Measurements from ENCODE around the gene YIPF1.
"Not testable (repeated sequence)": the region's sequence is repeated elsewhere in the genome, so short reads cannot be mapped to it uniquely, and the experiment has no call there.

Gene YIPF1

GRCh38 chr1:53837924-53838653 lies 51.5 kb downstream of the YIPF1 start, which contains the start of gene NDC1:
TSS of gene NDC1 (minus strand) at chr1:53838296. CDS start at chr1:53838261, 35 bp downstream.
- DNase-seq (ENCODE audit: low read depth): peak; percentile 88

DNA sequence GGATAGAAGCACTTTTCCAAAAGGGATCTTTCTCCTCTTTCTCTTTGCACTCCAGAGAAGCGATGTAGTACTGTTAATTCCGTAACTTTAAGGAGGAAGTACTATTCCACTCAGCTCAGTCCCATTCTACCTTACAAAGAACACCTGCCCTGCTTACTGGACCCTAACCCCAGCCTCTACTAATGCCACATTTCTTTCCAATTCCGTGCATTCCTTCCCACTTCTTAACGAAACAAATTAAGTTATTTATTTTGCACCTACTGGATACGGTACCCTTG lies 52.0 kb downstream of the YIPF1 start:
- DNase-seq (ENCODE audit: low read depth): peak; percentile 8

- DNase-seq (ENCODE audit: low read depth): peak; percentile 24
Observed at GRCh38 chr1:53835491-53835890, 54.1 kb downstream of the YIPF1 start.

DNA sequence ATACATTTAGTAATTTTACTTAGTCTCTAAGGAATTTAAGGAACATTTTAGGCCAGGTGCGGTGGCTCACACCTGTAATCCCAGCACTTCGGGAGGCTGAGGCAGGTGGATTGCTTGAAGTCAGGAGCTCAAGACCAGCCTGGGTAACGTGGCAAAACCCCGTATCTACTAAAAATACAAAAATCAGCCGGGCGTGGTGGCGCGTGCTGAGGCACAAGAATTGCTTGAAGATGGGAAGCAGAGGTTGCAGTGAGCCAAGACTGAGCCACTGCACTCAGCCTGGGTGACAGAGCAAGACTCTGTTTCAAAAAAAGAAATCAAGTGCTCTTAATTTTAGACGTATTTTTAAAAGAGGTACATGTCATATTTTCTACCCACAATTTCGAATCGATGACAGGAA lies 54.8 kb downstream of the YIPF1 start:
- DNase-seq (ENCODE audit: low read depth): no peak

DNA sequence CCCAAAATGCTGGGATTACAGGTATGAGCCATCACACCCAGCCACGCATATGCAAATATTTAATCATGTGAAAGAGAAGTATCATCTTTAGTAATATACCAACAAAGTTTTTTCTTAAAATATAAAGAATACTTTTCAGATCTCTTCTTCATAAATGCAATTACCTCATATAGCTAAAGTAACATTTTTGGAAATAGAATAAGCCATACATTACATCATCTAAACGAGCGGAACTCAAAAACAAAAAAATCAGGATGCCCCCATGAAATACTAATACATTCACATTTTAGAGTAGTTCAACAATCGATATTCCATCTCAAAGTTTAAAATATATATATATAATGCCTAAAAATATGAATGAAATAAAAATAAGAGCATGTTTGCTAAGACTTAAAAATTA lies 56.2 kb downstream of the YIPF1 start:
- no peak for DNase-seq (ENCODE audit: low read depth)

- DNase-seq (ENCODE audit: low read depth): no peak
Observed at GRCh38 chr1:53826367-53826766, 63.2 kb downstream of the YIPF1 start.

DNA sequence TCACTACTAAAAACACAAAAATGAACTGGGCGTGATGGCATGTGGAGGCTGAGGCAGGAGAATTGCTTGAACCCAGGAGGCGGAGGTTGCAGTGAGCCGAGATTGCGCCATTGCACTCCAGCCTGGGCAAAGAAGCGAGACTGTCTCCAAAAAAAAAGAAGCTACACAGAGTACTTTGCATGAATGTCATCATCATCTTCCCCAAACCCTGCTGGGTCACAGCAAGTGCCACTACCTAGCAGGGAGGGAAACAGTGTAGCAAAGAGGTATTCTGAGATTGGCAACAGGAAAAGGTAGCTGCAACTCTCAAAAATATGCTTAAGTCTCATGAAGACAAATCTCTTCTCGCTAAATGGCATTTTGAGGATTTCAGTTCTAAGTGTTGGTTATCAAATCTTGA lies 64.3 kb downstream of the YIPF1 start:
- DNase-seq (ENCODE audit: low read depth): no peak

GRCh38 chr1:53822931-53823330 lies 66.7 kb downstream of the YIPF1 start:
- DNase-seq (ENCODE audit: low read depth): no peak

DNA sequence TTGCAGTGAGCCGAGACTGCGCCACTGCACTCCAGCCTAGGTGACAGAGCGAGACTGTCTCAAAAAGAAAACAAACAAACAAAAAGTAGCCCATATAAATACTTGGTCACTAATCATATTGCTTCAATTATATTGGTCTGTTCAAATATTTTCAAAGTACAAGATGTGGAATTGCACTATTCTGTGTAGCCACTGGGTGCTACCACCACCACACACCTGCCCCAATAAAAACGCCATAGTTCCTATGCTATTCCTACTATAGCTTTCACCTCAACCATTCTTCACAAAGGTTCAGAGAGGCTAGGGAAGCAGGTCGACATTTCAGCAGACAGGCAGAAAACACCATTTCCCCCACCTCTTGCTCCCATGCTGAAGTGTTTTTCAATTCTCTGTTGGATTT lies 68.2 kb downstream of the YIPF1 start:
- DNase-seq (ENCODE audit: low read depth): no peak

GRCh38 chr1:53819387-53819786 lies 70.2 kb downstream of the YIPF1 start:
- DNase-seq (ENCODE audit: low read depth): no peak

DNA sequence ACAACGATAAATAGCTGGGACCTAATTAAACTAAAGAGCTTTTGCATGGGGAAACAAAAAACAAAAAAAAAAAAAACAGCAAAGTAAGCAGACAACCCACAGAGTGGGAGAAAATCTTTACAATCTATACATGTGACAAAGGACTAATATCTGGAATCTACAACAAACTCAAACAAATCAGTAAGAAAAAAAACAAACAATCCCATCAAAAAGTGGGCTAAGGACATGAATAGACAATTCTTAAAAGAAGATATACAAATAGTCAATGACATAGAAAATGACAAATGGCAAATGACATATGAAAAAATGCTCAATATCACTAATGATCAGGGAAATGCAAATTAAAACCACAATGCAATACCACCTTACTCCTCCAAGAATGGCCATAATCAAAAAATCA lies 73.0 kb downstream of the YIPF1 start:
- not testable (repeated sequence) for DNase-seq (ENCODE audit: low read depth)

- not testable (repeated sequence) for DNase-seq (ENCODE audit: low read depth)
Observed at GRCh38 chr1:53815484-53815883, 74.1 kb downstream of the YIPF1 start.

GRCh38 chr1:53811414-53811851 lies 78.2 kb downstream of the YIPF1 start:
- DNase-seq (ENCODE audit: low read depth): no peak

GRCh38 chr1:53810497-53810896 lies 79.1 kb downstream of the YIPF1 start:
- no peak for DNase-seq (ENCODE audit: low read depth)

GRCh38 chr1:53810007-53810406 lies 79.6 kb downstream of the YIPF1 start:
- DNase-seq (ENCODE audit: low read depth): no peak

DNA sequence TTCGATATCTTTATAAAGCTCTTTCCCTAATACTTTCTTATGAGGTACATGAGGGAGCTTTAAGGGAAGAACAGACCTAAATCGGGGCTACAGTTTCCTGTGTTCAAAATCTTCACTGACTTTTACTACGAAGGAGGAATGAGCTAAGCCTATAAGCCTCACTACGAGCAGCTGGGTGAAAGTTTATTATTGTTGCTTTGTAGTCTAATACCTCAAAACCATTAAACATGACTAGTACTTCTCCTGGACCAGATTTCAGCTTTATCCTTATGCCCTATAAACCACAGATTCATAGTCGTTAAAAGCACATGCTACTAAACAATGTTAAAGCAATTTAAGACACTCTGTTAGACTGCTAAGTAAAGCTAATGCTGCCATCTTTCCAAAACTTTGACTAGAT lies 81.7 kb downstream of the YIPF1 start:
- DNase-seq (ENCODE audit: low read depth): no peak

DNA sequence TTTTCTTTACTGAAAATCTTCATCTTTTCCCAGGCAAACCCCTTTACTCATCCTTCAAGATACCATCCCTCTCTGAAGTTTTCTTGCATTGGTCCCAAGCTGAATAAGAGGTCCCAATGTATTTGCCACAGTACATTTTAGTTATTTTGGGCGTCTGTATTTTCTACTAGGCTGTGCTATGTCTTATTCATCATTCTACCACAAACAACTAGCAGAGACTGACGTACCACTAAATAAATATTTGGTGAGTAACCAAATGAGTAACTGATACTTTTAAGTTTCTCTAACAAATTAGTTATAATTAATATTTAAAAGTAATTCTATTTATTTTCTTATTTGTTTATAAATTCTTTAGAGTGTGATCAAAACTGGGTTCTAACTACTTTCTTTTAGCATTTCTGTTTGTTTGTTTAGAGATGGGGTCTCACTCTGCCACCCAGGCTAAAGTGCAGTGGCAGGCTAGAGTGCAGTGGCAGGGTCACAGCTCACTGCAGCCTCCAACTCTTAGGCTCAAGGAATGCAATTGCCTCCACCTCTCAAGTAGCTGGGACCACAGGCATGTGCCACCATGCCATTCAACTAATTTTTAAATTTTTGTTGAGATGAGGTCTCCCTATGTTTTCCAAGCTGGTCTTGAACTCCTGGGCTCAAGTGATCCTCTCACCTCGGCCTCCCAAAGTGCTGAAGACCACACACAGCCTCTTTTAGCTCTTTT lies 84.6 kb downstream of the YIPF1 start:
- DNase-seq (ENCODE audit: low read depth): no peak

DNA sequence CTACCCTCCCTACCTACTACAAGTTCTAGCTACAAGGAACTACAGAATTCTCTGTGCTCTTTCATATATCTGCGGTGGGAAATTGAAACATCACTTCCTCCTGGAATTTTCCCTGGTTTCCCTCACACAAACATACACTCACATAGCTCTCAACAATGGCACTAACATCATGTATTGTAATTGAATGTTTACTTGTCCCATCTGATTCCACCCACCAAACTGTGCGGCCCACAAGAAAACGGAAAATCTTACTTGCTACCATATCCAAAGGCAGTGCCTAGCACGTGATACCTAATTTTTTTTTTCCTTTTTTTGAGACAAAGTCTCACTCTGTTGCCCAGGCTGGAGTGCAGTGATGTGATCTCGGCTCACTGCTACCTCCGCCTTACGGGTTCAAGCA lies 85.4 kb downstream of the YIPF1 start:
- DNase-seq (ENCODE audit: low read depth): no peak
